Panc1 (cell line): ENCODE results near the gene ITLN1.

Experiments used
- POLR2AphosphoS5 ChIP-seq: IDR thresholded peaks from 2 replicates; pipeline ENCODE4 v1.6.1; 2012; ENCODE audit warnings: mild to moderate bottlenecking, low read depth, low read length, moderate library complexity
- SIN3A ChIP-seq: IDR thresholded peaks from 2 replicates; pipeline ENCODE4 v1.6.1; 2012; ENCODE audit warnings: low read depth, mild to moderate bottlenecking, low read length, moderate library complexity, borderline replicate concordance; ENCODE audit not compliant: insufficient read depth
- TF ChIP-seq, protein P1 (sequence below): fragments of 450-650 bp; IDR thresholded peaks from 2 replicates; pipeline ENCODE4 v1.5.1; 2017; ENCODE audit warnings: mild to moderate bottlenecking
- TF ChIP-seq, protein P2 (sequence below), 2 experiments: IDR thresholded peaks; 2 replicates each; pipeline ENCODE4 v1.6.1; 2011 to 2012; ENCODE audit warnings: low read depth in 2 of 2, control low read depth in 1 of 2, low read length in 1 of 2, mild to moderate bottlenecking in 1 of 2, moderate library complexity in 1 of 2; ENCODE audit not compliant: insufficient read depth in 1 of 2

DNA sequence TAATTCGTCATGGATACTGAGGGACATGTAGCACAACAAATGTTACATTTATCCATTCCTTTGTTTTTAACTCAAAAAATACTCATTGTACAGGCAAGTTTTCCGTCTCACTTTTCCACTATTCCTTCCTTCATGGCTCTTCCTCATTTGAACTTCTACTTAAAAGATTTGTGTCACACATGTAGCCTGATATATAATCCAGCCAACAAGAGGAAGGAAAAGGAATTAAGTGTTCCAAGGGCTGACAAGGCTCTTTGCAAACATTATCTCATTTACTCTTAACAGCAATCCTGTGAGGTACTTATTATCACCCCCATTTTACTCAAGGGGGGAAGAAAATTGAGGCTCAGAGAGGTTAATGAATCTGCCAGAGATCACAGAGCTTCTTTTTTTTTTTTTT is 45.2 kb downstream of the ITLN1 start:
- TF ChIP-seq, protein P1, sequence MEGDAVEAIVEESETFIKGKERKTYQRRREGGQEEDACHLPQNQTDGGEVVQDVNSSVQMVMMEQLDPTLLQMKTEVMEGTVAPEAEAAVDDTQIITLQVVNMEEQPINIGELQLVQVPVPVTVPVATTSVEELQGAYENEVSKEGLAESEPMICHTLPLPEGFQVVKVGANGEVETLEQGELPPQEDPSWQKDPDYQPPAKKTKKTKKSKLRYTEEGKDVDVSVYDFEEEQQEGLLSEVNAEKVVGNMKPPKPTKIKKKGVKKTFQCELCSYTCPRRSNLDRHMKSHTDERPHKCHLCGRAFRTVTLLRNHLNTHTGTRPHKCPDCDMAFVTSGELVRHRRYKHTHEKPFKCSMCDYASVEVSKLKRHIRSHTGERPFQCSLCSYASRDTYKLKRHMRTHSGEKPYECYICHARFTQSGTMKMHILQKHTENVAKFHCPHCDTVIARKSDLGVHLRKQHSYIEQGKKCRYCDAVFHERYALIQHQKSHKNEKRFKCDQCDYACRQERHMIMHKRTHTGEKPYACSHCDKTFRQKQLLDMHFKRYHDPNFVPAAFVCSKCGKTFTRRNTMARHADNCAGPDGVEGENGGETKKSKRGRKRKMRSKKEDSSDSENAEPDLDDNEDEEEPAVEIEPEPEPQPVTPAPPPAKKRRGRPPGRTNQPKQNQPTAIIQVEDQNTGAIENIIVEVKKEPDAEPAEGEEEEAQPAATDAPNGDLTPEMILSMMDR = no peak
- TF ChIP-seq POLR2AphosphoS5 (no peak), SIN3A (no peak)
- TF ChIP-seq, protein P2, sequence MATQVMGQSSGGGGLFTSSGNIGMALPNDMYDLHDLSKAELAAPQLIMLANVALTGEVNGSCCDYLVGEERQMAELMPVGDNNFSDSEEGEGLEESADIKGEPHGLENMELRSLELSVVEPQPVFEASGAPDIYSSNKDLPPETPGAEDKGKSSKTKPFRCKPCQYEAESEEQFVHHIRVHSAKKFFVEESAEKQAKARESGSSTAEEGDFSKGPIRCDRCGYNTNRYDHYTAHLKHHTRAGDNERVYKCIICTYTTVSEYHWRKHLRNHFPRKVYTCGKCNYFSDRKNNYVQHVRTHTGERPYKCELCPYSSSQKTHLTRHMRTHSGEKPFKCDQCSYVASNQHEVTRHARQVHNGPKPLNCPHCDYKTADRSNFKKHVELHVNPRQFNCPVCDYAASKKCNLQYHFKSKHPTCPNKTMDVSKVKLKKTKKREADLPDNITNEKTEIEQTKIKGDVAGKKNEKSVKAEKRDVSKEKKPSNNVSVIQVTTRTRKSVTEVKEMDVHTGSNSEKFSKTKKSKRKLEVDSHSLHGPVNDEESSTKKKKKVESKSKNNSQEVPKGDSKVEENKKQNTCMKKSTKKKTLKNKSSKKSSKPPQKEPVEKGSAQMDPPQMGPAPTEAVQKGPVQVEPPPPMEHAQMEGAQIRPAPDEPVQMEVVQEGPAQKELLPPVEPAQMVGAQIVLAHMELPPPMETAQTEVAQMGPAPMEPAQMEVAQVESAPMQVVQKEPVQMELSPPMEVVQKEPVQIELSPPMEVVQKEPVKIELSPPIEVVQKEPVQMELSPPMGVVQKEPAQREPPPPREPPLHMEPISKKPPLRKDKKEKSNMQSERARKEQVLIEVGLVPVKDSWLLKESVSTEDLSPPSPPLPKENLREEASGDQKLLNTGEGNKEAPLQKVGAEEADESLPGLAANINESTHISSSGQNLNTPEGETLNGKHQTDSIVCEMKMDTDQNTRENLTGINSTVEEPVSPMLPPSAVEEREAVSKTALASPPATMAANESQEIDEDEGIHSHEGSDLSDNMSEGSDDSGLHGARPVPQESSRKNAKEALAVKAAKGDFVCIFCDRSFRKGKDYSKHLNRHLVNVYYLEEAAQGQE (IDR thresholded peaks at IDR 0.05; ENCODE audit: insufficient read depth in 1 of 2, low read depth in 2 of 2, low read length in 1 of 2) = no peak
